22Rv1 (cell line): ENCODE measurements around the gene MFSD2A.

Experiments used
- H3K27ac ChIP-seq: fragments of 450-650 bp; 2 replicates; pipeline ENCODE4 v1.5.1; 2017
- CTCF ChIP-seq: fragments of 450-650 bp; IDR thresholded peaks from 2 replicates; pipeline ENCODE4 v1.5.1; 2017; ENCODE audit warnings: mild to moderate bottlenecking
- ZFX ChIP-seq: fragments of 450-650 bp; IDR thresholded peaks from 2 replicates; pipeline ENCODE4 v1.6.1; 2017; ENCODE audit warnings: antibody characterized with exemption, borderline replicate concordance

MFSD2A gene

GRCh38 chr1:39943471-39944290, 11.3 kb upstream of the MFSD2A start:
- TF ChIP-seq CTCF (no peak), ZFX (no peak)
- no peak overlapping the region for H3K27ac ChIP-seq

GRCh38 chr1:39944410-39945112, 10.4 kb upstream of the MFSD2A start:
- H3K27ac ChIP-seq = no peak overlapping the region
- no peak for TF ChIP-seq ZFX
- TF ChIP-seq CTCF = no peak

- TF ChIP-seq ZFX = no peak
- TF ChIP-seq CTCF = no peak
- no peak overlapping the region for H3K27ac ChIP-seq
These were observed 8.7 kb upstream of the MFSD2A start for GRCh38 chr1:39946216-39946615.

- no peak overlapping the region for H3K27ac ChIP-seq
- TF ChIP-seq CTCF (no peak), ZFX (no peak)
These were observed 7.7 kb upstream of the MFSD2A start for GRCh38 chr1:39947260-39947659.

- TF ChIP-seq ZFX = no peak
- TF ChIP-seq CTCF = no peak
- no peak overlapping the region for H3K27ac ChIP-seq
These were observed 5.1 kb upstream of the MFSD2A start for GRCh38 chr1:39949891-39950290.

GRCh38 chr1:39951926-39952325, 3.0 kb upstream of the MFSD2A start:
- TF ChIP-seq ZFX (no peak), CTCF (no peak)
- H3K27ac ChIP-seq = no peak overlapping the region
